SK-N-SH treated with all-trans-retinoic acid at 6 μM for 48 hours (cell line): ENCODE measurements around the gene LTN1.

Source experiments
- ARNTL ChIP-seq: fragments of 450-650 bp; formaldehyde crosslinking; IDR thresholded peaks from 2 replicates; pipeline ENCODE4 v1.5.0; 2020; ENCODE audit warnings: low read depth, mild to moderate bottlenecking, moderate library complexity, borderline replicate concordance
- CSDC2 ChIP-seq: fragments of 250-450 bp; sonication (Bioruptor Pico); IDR thresholded peaks from 2 replicates; pipeline ENCODE4 v1.5.0; 2020; ENCODE audit warnings: mild to moderate bottlenecking, moderate library complexity
- GLIS3 ChIP-seq: fragments of 250-450 bp; sonication (Bioruptor Pico); IDR thresholded peaks from 2 replicates; pipeline ENCODE4 v1.5.0; 2020; ENCODE audit warnings: mild to moderate bottlenecking, moderate library complexity
- ISL1 ChIP-seq: fragments of 250-450 bp; sonication (Bioruptor Pico); IDR thresholded peaks from 2 replicates; pipeline ENCODE4 v2.1.2; 2022; ENCODE audit warnings: mild to moderate bottlenecking, moderate library complexity
- OSR1 ChIP-seq: fragments of 250-450 bp; sonication (Bioruptor Pico); IDR thresholded peaks from 2 replicates; pipeline ENCODE4 v1.8.0; 2022; ENCODE audit warnings: moderate library complexity, mild to moderate bottlenecking, inconsistent platforms
- PPARA ChIP-seq: fragments of 250-450 bp; sonication (Bioruptor Pico); IDR thresholded peaks from 2 replicates; pipeline ENCODE4 v1.5.0; 2020; ENCODE audit warnings: mild to moderate bottlenecking, borderline replicate concordance
- SNAI2 ChIP-seq: fragments of 250-450 bp; sonication (Bioruptor Pico); IDR thresholded peaks from 2 replicates; pipeline ENCODE4 v1.5.0; 2020; ENCODE audit warnings: mild to moderate bottlenecking, moderate library complexity
- TCF4 ChIP-seq: fragments of 250-450 bp; sonication (Bioruptor Pico); IDR thresholded peaks from 2 replicates; pipeline ENCODE4 v1.8.0; 2021; ENCODE audit warnings: mild to moderate bottlenecking, moderate library complexity, borderline replicate concordance
- ZFP3 ChIP-seq: fragments of 250-450 bp; sonication (Bioruptor Pico); IDR thresholded peaks from 2 replicates; pipeline ENCODE4 v1.5.0; 2020; ENCODE audit warnings: mild to moderate bottlenecking, moderate library complexity
- ZNF8 ChIP-seq: fragments of 450-650 bp; formaldehyde crosslinking; IDR thresholded peaks from 2 replicates; pipeline ENCODE4 v1.5.0; 2020; ENCODE audit warnings: mild to moderate bottlenecking, moderate library complexity
- TF ChIP-seq, protein P1 (sequence below): fragments of 250-450 bp; sonication (Bioruptor Pico); IDR thresholded peaks from 2 replicates; pipeline ENCODE4 v1.8.0; 2020; ENCODE audit warnings: mild to moderate bottlenecking, moderate library complexity, borderline replicate concordance
- TF ChIP-seq, protein P2 (sequence below): fragments of 250-450 bp; sonication (Bioruptor Pico); IDR thresholded peaks from 2 replicates; pipeline ENCODE4 v1.5.1; 2020; ENCODE audit warnings: low read depth, mild to moderate bottlenecking, moderate library complexity
- TF ChIP-seq, protein P3 (sequence below): fragments of 250-450 bp; sonication (Bioruptor Pico); IDR thresholded peaks from 2 replicates; pipeline ENCODE4 v1.8.0; 2021; ENCODE audit warnings: low read depth, mild to moderate bottlenecking, moderate library complexity, borderline replicate concordance
- TF ChIP-seq, protein P4 (sequence below): fragments of 250-450 bp; sonication (Bioruptor Pico); IDR thresholded peaks from 2 replicates; pipeline ENCODE4 v1.5.1; 2021; ENCODE audit warnings: mild to moderate bottlenecking, moderate library complexity

DNA sequence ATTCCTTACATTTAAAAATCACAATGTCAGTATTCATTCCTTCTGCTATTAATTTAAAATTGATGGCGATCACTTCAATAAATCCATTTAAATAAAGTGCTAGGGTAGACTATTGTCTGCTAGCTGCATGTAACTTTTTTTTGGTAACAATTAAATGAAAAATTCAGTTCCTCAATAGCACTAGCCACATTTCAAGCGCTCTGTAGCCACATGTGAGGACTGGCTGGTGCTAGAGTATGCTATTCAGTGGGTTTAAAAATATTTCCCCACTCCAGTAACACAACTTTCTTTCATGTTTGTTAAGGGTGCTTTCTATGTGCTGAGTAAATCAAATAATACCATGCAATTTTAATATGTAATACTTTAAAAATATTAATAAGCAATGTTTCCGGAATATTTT, 108.2 kb downstream of the LTN1 start:
- TF ChIP-seq, protein P1, sequence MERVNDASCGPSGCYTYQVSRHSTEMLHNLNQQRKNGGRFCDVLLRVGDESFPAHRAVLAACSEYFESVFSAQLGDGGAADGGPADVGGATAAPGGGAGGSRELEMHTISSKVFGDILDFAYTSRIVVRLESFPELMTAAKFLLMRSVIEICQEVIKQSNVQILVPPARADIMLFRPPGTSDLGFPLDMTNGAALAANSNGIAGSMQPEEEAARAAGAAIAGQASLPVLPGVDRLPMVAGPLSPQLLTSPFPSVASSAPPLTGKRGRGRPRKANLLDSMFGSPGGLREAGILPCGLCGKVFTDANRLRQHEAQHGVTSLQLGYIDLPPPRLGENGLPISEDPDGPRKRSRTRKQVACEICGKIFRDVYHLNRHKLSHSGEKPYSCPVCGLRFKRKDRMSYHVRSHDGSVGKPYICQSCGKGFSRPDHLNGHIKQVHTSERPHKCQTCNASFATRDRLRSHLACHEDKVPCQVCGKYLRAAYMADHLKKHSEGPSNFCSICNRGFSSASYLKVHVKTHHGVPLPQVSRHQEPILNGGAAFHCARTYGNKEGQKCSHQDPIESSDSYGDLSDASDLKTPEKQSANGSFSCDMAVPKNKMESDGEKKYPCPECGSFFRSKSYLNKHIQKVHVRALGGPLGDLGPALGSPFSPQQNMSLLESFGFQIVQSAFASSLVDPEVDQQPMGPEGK (CRISPR knock-in tag), result no peak
- TF ChIP-seq ARNTL (CRISPR knock-in tag) (no peak), ZFP3 (no peak), SNAI2 (no peak), TCF4 (no peak), OSR1 (CRISPR knock-in tag) (no peak), CSDC2 (CRISPR knock-in tag) (no peak), ISL1 (CRISPR knock-in tag) (no peak; the same call in 1 of the 2 replicates), ZNF8 (CRISPR knock-in tag) (no peak), GLIS3 (CRISPR knock-in tag) (no peak), PPARA (CRISPR knock-in tag) (no peak)
- TF ChIP-seq, protein P2, sequence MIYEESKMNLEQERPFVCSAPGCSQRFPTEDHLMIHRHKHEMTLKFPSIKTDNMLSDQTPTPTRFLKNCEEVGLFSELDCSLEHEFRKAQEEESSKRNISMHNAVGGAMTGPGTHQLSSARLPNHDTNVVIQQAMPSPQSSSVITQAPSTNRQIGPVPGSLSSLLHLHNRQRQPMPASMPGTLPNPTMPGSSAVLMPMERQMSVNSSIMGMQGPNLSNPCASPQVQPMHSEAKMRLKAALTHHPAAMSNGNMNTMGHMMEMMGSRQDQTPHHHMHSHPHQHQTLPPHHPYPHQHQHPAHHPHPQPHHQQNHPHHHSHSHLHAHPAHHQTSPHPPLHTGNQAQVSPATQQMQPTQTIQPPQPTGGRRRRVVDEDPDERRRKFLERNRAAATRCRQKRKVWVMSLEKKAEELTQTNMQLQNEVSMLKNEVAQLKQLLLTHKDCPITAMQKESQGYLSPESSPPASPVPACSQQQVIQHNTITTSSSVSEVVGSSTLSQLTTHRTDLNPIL (CRISPR knock-in tag), result no peak
- TF ChIP-seq, protein P3, sequence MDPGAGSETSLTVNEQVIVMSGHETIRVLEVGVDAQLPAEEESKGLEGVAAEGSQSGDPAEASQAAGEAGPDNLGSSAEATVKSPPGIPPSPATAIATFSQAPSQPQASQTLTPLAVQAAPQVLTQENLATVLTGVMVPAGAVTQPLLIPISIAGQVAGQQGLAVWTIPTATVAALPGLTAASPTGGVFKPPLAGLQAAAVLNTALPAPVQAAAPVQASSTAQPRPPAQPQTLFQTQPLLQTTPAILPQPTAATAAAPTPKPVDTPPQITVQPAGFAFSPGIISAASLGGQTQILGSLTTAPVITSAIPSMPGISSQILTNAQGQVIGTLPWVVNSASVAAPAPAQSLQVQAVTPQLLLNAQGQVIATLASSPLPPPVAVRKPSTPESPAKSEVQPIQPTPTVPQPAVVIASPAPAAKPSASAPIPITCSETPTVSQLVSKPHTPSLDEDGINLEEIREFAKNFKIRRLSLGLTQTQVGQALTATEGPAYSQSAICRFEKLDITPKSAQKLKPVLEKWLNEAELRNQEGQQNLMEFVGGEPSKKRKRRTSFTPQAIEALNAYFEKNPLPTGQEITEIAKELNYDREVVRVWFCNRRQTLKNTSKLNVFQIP (CRISPR knock-in tag), result no peak
- TF ChIP-seq, protein P4, sequence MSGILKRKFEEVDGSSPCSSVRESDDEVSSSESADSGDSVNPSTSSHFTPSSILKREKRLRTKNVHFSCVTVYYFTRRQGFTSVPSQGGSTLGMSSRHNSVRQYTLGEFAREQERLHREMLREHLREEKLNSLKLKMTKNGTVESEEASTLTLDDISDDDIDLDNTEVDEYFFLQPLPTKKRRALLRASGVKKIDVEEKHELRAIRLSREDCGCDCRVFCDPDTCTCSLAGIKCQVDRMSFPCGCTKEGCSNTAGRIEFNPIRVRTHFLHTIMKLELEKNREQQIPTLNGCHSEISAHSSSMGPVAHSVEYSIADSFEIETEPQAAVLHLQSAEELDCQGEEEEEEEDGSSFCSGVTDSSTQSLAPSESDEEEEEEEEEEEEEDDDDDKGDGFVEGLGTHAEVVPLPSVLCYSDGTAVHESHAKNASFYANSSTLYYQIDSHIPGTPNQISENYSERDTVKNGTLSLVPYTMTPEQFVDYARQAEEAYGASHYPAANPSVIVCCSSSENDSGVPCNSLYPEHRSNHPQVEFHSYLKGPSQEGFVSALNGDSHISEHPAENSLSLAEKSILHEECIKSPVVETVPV (CRISPR knock-in tag), result no peak
